Adrenal gland (tissue), 5 donors: Measurements from ENCODE around the gene LEPROT.

Experiments used
- CTCF ChIP-seq, 6 experiments: fragments of 450-650 bp in 4 of 6; fragments of 200-600 bp in 2 of 6; sonication (generic) in 1 of 6; IDR thresholded peaks; 1 replicate in 5 of 6; 2 replicates in 1 of 6; pipeline versions ENCODE4 v1.5.1 to v1.8.0; 2016 to 2021; ENCODE audit warnings: antibody characterized with exemption in 6 of 6, mild to moderate bottlenecking in 2 of 6, moderate library complexity in 1 of 6
- POLR2A ChIP-seq, 2 donors: fragments of 450-650 bp; IDR thresholded peaks; one replicate each; pipeline ENCODE4 v1.6.1; 2017; ENCODE audit warnings: antibody characterized with exemption in 2 of 2, mild to moderate bottlenecking in 2 of 2, moderate library complexity in 1 of 2
- donor health status: DM: no; HTN: no; CAD: no.

- TF ChIP-seq POLR2A (IDR thresholded peaks at IDR 0.05) (no peak), CTCF (IDR thresholded peaks at IDR 0.05) (no peak)
These were observed 21.0 kb downstream of the LEPROT start for GRCh38 chr1:65441464-65441863.
